MCF 10A (cell line): Measurements from ENCODE around the gene RPL15. TPM values are rescaled to one million over a fixed set of nuclear protein-coding genes. Genes with fewer than 3 reads are reported as not detected.
A peak's percentile ranks its signal among the peaks of the same experiment; 100 is the strongest.

Source experiments
- BruUV-seq: library from RNA; stranded (reverse); fragments of 400-500 nt; replicated peaks from 2 replicates; lab custom pipeline; 2021; lab: Mats Ljungman, UMichigan
- CTCF ChIA-PET: fragments of 300-600 bp; sonication (Branson Sonifier 250); formaldehyde crosslinking; extraction: SDS; loops from one replicate; lab custom pipeline; 2021; ENCODE audit warnings: antibody characterized with exemption, inconsistent platforms; lab: Yijun Ruan, JAX
- POLR2A ChIA-PET: fragments of 300-600, 350-650 bp; sonication (Branson Sonifier 250); formaldehyde crosslinking; extraction: SDS; loops from one replicate; lab custom pipeline; 2020; ENCODE audit warnings: antibody characterized with exemption, inconsistent platforms; lab: Yijun Ruan, JAX
- DNase-seq: peaks from one replicate; pipeline ENCODE4 v3.0.0-alpha.2; 2018; ENCODE audit not compliant: unreplicated experiment
- H3K27ac Mint-ChIP-seq: one replicate; pipeline ENCODE4 v1.8.0; 2022; ENCODE audit warnings: mild to moderate bottlenecking, low read depth, mixed read lengths; ENCODE audit not compliant: unreplicated experiment
- H3K27me3 Mint-ChIP-seq: one replicate; pipeline ENCODE4 v1.8.0; 2022; ENCODE audit warnings: mixed read lengths; ENCODE audit not compliant: insufficient read depth, unreplicated experiment
- H3K36me3 Mint-ChIP-seq: one replicate; pipeline ENCODE4 v1.8.0; 2022; ENCODE audit warnings: mild to moderate bottlenecking, moderate library complexity, mixed read lengths; ENCODE audit not compliant: insufficient read depth, unreplicated experiment
- H3K4me1 Mint-ChIP-seq: one replicate; pipeline ENCODE4 v1.8.0; 2022; ENCODE audit warnings: mixed read lengths; ENCODE audit not compliant: insufficient read depth, unreplicated experiment
- H3K4me3 Mint-ChIP-seq: one replicate; pipeline ENCODE4 v1.8.0; 2022; ENCODE audit warnings: mild to moderate bottlenecking, moderate library complexity, mixed read lengths; ENCODE audit not compliant: unreplicated experiment
- H3K9me3 Mint-ChIP-seq: one replicate; pipeline ENCODE4 v1.8.0; 2022; ENCODE audit warnings: mixed read lengths; ENCODE audit not compliant: unreplicated experiment
- CTCF ChIP-seq: fragments of 200-600 bp; IDR thresholded peaks from one replicate; pipeline ENCODE4 v1.8.0; 2022; ENCODE audit warnings: antibody characterized with exemption, mild to moderate bottlenecking; ENCODE audit not compliant: unreplicated experiment
- intact Hi-C: fragments of 100-400 bp; cut with micrococcal nuclease; formaldehyde crosslinking; loops from 2 replicates; pipeline ENCODE4 v1.14.1; 2022
- total RNA-seq: library from RNA; stranded (reverse); gene quantifications from 2 replicates; pipeline ENCODE4 v1.2.3, GENCODE V29; 2022

The RPL15 gene
- total RNA-seq, 1 experiment from 2014 or later: 2,310 TPM

GRCh38 chr3:23886311-23886710, 30.6 kb upstream of the RPL15 start:
- no peak overlapping the region for H3K4me3 Mint-ChIP-seq
- POLR2A ChIA-PET: interaction anchor here (0.6 kb wide), 2 partner anchors 61 to 1658 kb away, joined by 3 read pairs; no protein-coding TSS in a partner anchor
- BruUV-seq: no TSS peak
- no peak overlapping the region for H3K27ac Mint-ChIP-seq
- no peaks in the 10 kb centered on the region for H3K27me3 Mint-ChIP-seq
- no peak for DNase-seq
- intact Hi-C loops: loop anchor here (5.0 kb wide), 2 partner anchors 61 to 351 kb away; partner anchors contain the start of gene NR1D2
- no peaks in the 10 kb centered on the region for H3K9me3 Mint-ChIP-seq
- peaks cover 6% of the 10 kb centered on the region for H3K4me1 Mint-ChIP-seq
- CTCF ChIA-PET: interaction anchor here (0.5 to 1.0 kb wide), 2 partner anchors 16 to 73 kb away, joined by 3 read pairs; no protein-coding TSS in a partner anchor
- no peak for TF ChIP-seq CTCF
- peaks cover 26% of the 10 kb centered on the region for H3K36me3 Mint-ChIP-seq

GRCh38 chr3:23888617-23889228, 28.2 kb upstream of the RPL15 start:
- no peaks in the 10 kb centered on the region for H3K9me3 Mint-ChIP-seq
- no peak overlapping the region for H3K4me3 Mint-ChIP-seq
- no peaks in the 10 kb centered on the region for H3K27me3 Mint-ChIP-seq
- H3K4me1 Mint-ChIP-seq: peaks cover 6% of the 10 kb centered on the region
- TF ChIP-seq CTCF: peak; percentile 72
- no peak overlapping the region for H3K27ac Mint-ChIP-seq
- POLR2A ChIA-PET: interaction anchor here (0.7 to 3.0 kb wide), 9 partner anchors 11 to 1439 kb away, joined by 3 to 28 read pairs (median 3); partner anchors contain the start of genes NKIRAS1 and RPL15
- no TSS peak for BruUV-seq
- intact Hi-C loops: loop anchor here (2.0 to 5.0 kb wide), 3 partner anchors 54 to 349 kb away; partner anchors contain the start of gene NR1D2
- peak; percentile 35 for DNase-seq
- H3K36me3 Mint-ChIP-seq: peaks cover 17% of the 10 kb centered on the region
- CTCF ChIA-PET: interaction anchor here (0.5 to 2.7 kb wide), 26 partner anchors 9 to 1801 kb away, joined by 3 to 7 read pairs (median 3); no protein-coding TSS in a partner anchor

GRCh38 chr3:23889386-23889785, 27.5 kb upstream of the RPL15 start:
- TF ChIP-seq CTCF: no peak
- peaks cover 21% of the 10 kb centered on the region for H3K36me3 Mint-ChIP-seq
- no peak for DNase-seq
- no peaks in the 10 kb centered on the region for H3K9me3 Mint-ChIP-seq
- peak overlapping the region; percentile 31 for H3K27ac Mint-ChIP-seq
- POLR2A ChIA-PET: interaction anchor here (0.6 to 3.0 kb wide), 7 partner anchors 15 to 1439 kb away, joined by 3 to 28 read pairs (median 3); partner anchors contain the start of genes NKIRAS1 and RPL15
- no peaks in the 10 kb centered on the region for H3K27me3 Mint-ChIP-seq
- peaks cover 6% of the 10 kb centered on the region for H3K4me1 Mint-ChIP-seq
- CTCF ChIA-PET: interaction anchor here (0.6 to 2.7 kb wide), 12 partner anchors 9 to 335 kb away, joined by 3 to 7 read pairs (median 3); no protein-coding TSS in a partner anchor
- no peak overlapping the region for H3K4me3 Mint-ChIP-seq
- BruUV-seq: no TSS peak
- intact Hi-C loops: loop anchor here (2.0 to 5.0 kb wide), 3 partner anchors 55 to 348 kb away; partner anchors contain the start of gene NR1D2

- DNase-seq: no peak
- H3K4me1 Mint-ChIP-seq: peaks cover 10% of the 10 kb centered on the region
- no peaks in the 10 kb centered on the region for H3K27me3 Mint-ChIP-seq
- ChIA-PET CTCF (interaction anchor here (0.8 to 2.7 kb wide), 5 partner anchors 8 to 60 kb away, joined by 3 to 7 read pairs (median 3); no protein-coding TSS in a partner anchor), POLR2A (interaction anchor here (0.6 to 3.0 kb wide), 3 partner anchors 14 to 62 kb away, joined by 3 to 28 read pairs (median 3); partner anchors contain the start of genes NKIRAS1 and RPL15)
- no peak overlapping the region for H3K27ac Mint-ChIP-seq
- peaks cover 27% of the 10 kb centered on the region for H3K36me3 Mint-ChIP-seq
- intact Hi-C loops: loop anchor here (2.0 to 5.0 kb wide), 3 partner anchors 55 to 347 kb away; partner anchors contain the start of gene NR1D2
- H3K9me3 Mint-ChIP-seq: no peaks in the 10 kb centered on the region
- no peak overlapping the region for H3K4me3 Mint-ChIP-seq
- TF ChIP-seq CTCF: no peak
- BruUV-seq: no TSS peak
Measured at GRCh38 chr3:23889950-23890349, 27.0 kb upstream of the RPL15 start.
